A549 treated with AZD2906 at 1 μM for 4 hours (cell line): ENCODE results near the gene CPT2. TPM values are rescaled to one million over a fixed set of nuclear protein-coding genes. Genes with fewer than 3 reads are reported as not detected.

Source experiments
- total RNA-seq: library from RNA; stranded (reverse); fragments of 200-300 nt; extraction: Qiagen RNA extraction; gene quantifications from 5 replicates; pipeline ENCODE4 v1.2.3, GENCODE V29; 2022

The CPT2 gene
- total RNA-seq = 8.1 to 9.8 TPM (median 9.3 TPM) in 5 replicates

DNA sequence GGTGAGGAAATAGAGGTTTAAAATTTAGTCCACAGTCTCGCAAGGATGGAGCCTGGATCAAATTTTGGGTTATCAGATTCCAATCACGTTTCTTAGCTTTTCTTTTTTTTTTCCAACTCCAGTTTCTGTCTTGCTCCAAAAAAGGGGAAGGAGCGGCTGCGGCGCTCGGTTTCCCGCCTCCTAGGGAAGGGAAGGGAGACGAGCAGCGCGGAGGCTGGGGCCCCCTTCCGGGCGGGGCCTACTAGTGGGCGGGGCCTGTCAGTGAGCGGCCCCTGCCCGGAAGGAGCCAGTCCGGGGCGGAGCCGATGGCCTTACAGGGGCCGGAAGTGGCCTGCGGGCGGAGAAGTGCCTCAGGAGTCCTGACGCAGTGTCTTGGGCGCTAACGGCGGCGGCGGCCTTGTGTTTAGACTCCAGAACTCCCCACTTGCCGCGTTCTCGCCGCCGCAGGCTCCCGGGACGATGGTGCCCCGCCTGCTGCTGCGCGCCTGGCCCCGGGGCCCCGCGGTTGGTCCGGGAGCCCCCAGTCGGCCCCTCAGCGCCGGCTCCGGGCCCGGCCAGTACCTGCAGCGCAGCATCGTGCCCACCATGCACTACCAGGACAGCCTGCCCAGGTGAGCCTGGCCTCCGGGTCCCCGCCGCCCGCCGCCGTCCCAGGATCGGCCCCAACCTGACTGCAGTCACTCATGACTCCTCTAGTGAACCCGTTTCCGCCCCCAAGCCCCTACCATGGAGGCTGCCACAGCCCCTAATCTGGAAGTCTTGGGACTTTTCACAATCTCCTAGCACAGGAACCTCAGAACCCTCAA is at the start of gene CPT2:
Gene CPT2 (plus strand): TSS at position 340 of the 806 bp plus-strand sequence. CDS start 120 bp downstream, at position 460.

DNA sequence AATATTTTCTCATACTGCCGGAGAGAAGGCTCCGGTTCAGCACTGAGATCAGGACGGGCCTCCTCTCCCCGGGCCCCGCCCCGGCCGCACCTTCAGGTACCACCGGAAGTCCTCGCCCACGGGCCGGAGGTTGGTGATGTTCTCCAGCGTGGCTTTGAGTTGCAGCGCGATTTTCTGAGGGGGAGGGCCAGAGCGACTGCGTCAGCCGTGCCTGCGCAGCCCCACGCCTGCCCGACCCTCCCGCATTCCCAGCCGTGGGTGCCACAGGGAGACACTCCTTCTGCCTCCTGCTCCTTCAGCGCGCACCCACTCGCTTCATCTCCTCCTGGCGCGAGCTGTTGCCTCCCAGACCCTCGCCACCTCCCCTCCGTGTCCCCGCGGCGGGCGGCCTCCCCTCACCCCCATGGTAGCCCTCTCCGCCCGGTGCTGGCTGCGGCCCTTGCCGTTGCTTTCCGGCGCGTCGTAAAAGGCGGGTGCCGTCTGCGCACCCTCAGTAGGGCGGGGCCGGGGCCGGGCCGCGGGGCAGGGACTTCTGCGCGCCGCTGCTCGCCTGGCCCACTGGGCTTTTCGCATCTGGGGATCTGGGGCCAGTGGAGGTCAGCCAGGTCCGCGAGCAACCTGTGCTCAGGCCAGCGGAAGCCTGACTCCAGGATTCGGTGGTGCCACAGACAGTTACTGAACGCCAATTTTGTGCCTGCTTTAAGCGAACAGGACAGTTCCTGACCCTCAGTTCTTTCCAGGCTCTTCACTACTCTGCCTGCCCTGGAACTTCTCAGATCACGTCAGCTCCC is 23.7 kb downstream of the CPT2 start, which contains the start of gene CZIB:
Gene CZIB (minus strand): TSS at position 464 of the 791 bp plus-strand sequence. CDS start 59 bp downstream, at position 405.

DNA sequence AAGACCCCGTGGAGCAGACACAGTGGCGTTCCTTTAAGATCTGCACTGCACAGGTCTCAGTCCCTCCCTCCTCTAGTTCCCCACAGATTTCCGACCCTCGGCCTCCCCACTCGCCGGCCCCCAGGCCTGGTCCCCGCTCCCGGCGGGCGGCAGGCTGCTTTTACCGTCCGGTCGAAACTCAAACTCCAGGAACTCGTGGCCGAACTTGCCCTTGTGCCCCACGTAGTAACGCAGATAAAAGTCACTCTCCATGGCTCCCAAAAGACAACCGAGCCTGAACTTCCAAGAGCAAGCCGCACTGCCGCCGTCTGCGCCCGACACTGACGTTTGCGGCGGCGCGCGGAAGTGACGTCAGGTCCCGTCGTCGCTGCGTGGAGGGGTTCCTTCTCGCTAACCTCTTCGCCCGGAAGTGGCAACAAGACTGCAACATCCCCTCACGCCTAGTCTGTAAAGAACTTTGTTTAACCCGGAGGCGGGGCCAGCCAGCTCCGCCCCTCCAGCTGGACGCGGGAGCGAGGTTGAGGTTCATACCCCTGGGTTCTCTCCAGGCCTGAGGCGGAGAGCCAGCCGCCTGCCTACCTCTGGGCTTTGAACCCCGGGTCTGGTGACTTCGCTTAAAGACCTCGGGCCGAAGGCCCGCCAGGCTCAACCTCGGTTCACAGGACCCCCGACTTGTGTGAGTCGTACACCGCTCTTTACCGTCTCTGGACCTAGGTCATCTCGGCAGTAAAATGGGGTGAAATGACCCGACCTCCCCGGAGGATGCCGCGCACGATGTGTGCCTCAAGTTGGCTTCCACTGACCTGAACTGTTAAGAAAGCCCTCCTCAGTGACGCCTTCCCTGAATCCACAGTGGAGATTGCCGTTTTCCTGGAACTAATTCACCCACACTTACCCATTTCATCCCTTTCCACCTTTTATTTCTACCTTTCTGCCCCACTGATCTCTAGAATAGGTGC is 41.9 kb downstream of the CPT2 start, which contains the start of gene MAGOH:
Gene MAGOH (minus strand): TSS at position 322 of the 959 bp plus-strand sequence. CDS start 70 bp downstream, at position 252.

Other genes with a start within 250 kb of the CPT2 start
- 0.02 TPM in 1 of 5 replicates, not detected in the others for gene PODN, start 134.6 kb upstream of the CPT2 start, total RNA-seq
- gene SLC1A7, start 54.2 kb upstream of the CPT2 start, total RNA-seq = 0.03 TPM in 1 of 5 replicates, not detected in the others
- 28.0 to 31.6 TPM (median 29.8 TPM) in 5 replicates for gene CZIB, start 23.8 kb downstream of the CPT2 start, total RNA-seq
- gene MAGOH, start 41.7 kb downstream of the CPT2 start, total RNA-seq = 60.6 to 80.7 TPM (median 64.0 TPM) in 5 replicates
- gene LRP8, start 131.2 kb downstream of the CPT2 start, total RNA-seq = 27.4 to 38.4 TPM (median 34.1 TPM) in 5 replicates